ENCODE results near the gene SCNN1A.

- TF ChIP-seq, protein P1, sequence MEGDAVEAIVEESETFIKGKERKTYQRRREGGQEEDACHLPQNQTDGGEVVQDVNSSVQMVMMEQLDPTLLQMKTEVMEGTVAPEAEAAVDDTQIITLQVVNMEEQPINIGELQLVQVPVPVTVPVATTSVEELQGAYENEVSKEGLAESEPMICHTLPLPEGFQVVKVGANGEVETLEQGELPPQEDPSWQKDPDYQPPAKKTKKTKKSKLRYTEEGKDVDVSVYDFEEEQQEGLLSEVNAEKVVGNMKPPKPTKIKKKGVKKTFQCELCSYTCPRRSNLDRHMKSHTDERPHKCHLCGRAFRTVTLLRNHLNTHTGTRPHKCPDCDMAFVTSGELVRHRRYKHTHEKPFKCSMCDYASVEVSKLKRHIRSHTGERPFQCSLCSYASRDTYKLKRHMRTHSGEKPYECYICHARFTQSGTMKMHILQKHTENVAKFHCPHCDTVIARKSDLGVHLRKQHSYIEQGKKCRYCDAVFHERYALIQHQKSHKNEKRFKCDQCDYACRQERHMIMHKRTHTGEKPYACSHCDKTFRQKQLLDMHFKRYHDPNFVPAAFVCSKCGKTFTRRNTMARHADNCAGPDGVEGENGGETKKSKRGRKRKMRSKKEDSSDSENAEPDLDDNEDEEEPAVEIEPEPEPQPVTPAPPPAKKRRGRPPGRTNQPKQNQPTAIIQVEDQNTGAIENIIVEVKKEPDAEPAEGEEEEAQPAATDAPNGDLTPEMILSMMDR (IDR thresholded peaks at IDR 0.05), result no peak
- TF ChIP-seq POLR2A (IDR thresholded peaks at IDR 0.05; ENCODE audit: low read depth) (no peak), POLR2AphosphoS5 (IDR thresholded peaks at IDR 0.05) (no peak)
Measured at GRCh38 chr12:6343518-6343917, 31.8 kb downstream of the SCNN1A start.

Measured in esophagus muscularis mucosa (tissue), 3 donors.